ENCODE data around the gene KRT35. TPM values are rescaled to one million over a fixed set of nuclear protein-coding genes. Genes with fewer than 3 reads are reported as not detected.

KRT35 gene
- total and polyA plus RNA-seq, 2 experiments from 2014 or later, result not detected

- TF ChIP-seq CTCF (conservative IDR thresholded peaks at IDR 0.05; ENCODE audit: low read depth in 2 of 2), result no peak
- no peak for TF ChIP-seq REST (IDR thresholded peaks at IDR 0.05; ENCODE audit: unreplicated experiment)
- no peak for TF ChIP-seq ETS1 (IDR thresholded peaks at IDR 0.05)
- TF ChIP-seq STAT1 (IDR thresholded peaks at IDR 0.05; ENCODE audit: unreplicated experiment), result no peak
- TF ChIP-seq ZNF114 (CRISPR knock-in tag; IDR thresholded peaks at IDR 0.05), result no peak
- Histone ChIP-seq H3K9me2 (ENCODE audit: insufficient read depth) (no peaks in the 10 kb centered on the region), H3K4me1 (ENCODE audit: insufficient read depth) (peaks cover 15% of the 10 kb centered on the region), H3K27ac (ENCODE audit: low read depth) (no peak overlapping the region), H3K79me2 (replicated peaks; ENCODE audit: insufficient read depth) (peaks cover 11% of the 10 kb centered on the region), H4K20me1 (replicated peaks; ENCODE audit: insufficient read depth) (peaks cover 9% of the 10 kb centered on the region; the same call in 1 of the 2 replicates), H2AFZ (no peak overlapping the region), H3F3A (replicated peaks; ENCODE audit: low read depth) (no peaks in the 10 kb centered on the region), H3K36me3 (ENCODE audit: insufficient read depth) (no peaks in the 10 kb centered on the region), H3K4me2 (no peak overlapping the region), H3K27me3 (ENCODE audit: insufficient read depth) (no peaks in the 10 kb centered on the region), H3K4me3 (no peak overlapping the region)
- H3K9me3 Mint-ChIP-seq, result no peaks in the 10 kb centered on the region; the same call in 2 of the 3 replicates
- H3K4me3 Mint-ChIP-seq, result no peak overlapping the region
- peaks cover 14% of the 10 kb centered on the region; the same call in 2 of the 3 replicates for H3K36me3 Mint-ChIP-seq (ENCODE audit: low read depth)
- ATAC-seq (no peak), DNase-seq (ENCODE audit: low spot score) (no peak)
- no peak overlapping the region for H3K27ac Mint-ChIP-seq
- H3K4me1 Mint-ChIP-seq, result peaks cover 31% of the 10 kb centered on the region
- peaks cover 16% of the 10 kb centered on the region for H3K27me3 Mint-ChIP-seq (ENCODE audit: insufficient read depth, low read depth, poor library complexity)
Measured at GRCh38 chr17:41530062-41531048, 49.4 kb upstream of the KRT35 start.

- H3K9me3 Mint-ChIP-seq, result no peaks in the 10 kb centered on the region; the same call in 2 of the 3 replicates
- peaks cover 18% of the 10 kb centered on the region for H3K27me3 Mint-ChIP-seq (ENCODE audit: insufficient read depth, low read depth, poor library complexity)
- H3K27ac ChIP-seq (ENCODE audit: low read depth), result no peak overlapping the region
- peaks cover 11% of the 10 kb centered on the region for H3K79me2 ChIP-seq (replicated peaks; ENCODE audit: insufficient read depth)
- no peaks in the 10 kb centered on the region for H3F3A ChIP-seq (replicated peaks; ENCODE audit: low read depth)
- no peak for ATAC-seq
- DNase-seq (ENCODE audit: low spot score), result no peak
- H3K4me3 ChIP-seq, result no peak overlapping the region
- H3K27ac Mint-ChIP-seq, result peak overlapping the region; percentile 89
- no peak overlapping the region for H3K4me3 Mint-ChIP-seq
- no peak overlapping the region for H2AFZ ChIP-seq
- H3K9me2 ChIP-seq (ENCODE audit: insufficient read depth), result no peaks in the 10 kb centered on the region
- H3K4me1 ChIP-seq (ENCODE audit: insufficient read depth), result peaks cover 15% of the 10 kb centered on the region
- H3K4me2 ChIP-seq, result no peak overlapping the region
- H4K20me1 ChIP-seq (replicated peaks; ENCODE audit: insufficient read depth), result peaks cover 9% of the 10 kb centered on the region; the same call in 1 of the 2 replicates
- H3K36me3 ChIP-seq (ENCODE audit: insufficient read depth), result no peaks in the 10 kb centered on the region
- H3K4me1 Mint-ChIP-seq, result peaks cover 27% of the 10 kb centered on the region
- no peaks in the 10 kb centered on the region for H3K27me3 ChIP-seq (ENCODE audit: insufficient read depth)
- H3K36me3 Mint-ChIP-seq (ENCODE audit: low read depth), result peaks cover 21% of the 10 kb centered on the region
- TF ChIP-seq CTCF (conservative IDR thresholded peaks at IDR 0.05; ENCODE audit: low read depth in 2 of 2) (no peak), ETS1 (IDR thresholded peaks at IDR 0.05) (no peak), JUNB (IDR thresholded peaks at IDR 0.05; ENCODE audit: unreplicated experiment) (no peak), EZH2phosphoT487 (IDR thresholded peaks at IDR 0.05; ENCODE audit: unreplicated experiment) (no peak), CREB1 (CRISPR knock-in tag; IDR thresholded peaks at IDR 0.05; ENCODE audit: low read depth) (no peak)
Measured at GRCh38 chr17:41529491-41529915, 48.6 kb upstream of the KRT35 start.

All from GM23338 (cell line).